GM12878 (cell line): ENCODE data around the gene BAIAP2L1. TPM values are rescaled to one million over a fixed set of nuclear protein-coding genes. Genes with fewer than 3 reads are reported as not detected.

Experiments used
- ATAC-seq: fragments of 200-7000 bp; cut with Tn5 transposase; 3 replicates; pipeline ENCODE4 v1.9.1; 2020; ENCODE audit warnings: mild to moderate bottlenecking, moderate library complexity
- BruUV-seq: library from RNA; stranded (reverse); fragments of 400-500 nt; replicated peaks from 2 replicates; lab custom pipeline; 2021; lab: Mats Ljungman, UMichigan
- CTCF ChIA-PET: fragments of 300-600 bp; sonication (Branson Sonifier 250); formaldehyde crosslinking; extraction: SDS; loops from one replicate; lab custom pipeline; 2021; ENCODE audit warnings: inconsistent platforms; lab: Yijun Ruan, JAX
- POLR2A ChIA-PET: fragments of 350-600 bp; formaldehyde crosslinking; extraction: SDS; loops from one replicate; lab custom pipeline; 2021; ENCODE audit warnings: inconsistent platforms; lab: Charles Lee
- RAD21 ChIA-PET: fragments of 300-600 bp; sonication (Branson Sonifier 250); formaldehyde crosslinking; loops from one replicate; lab custom pipeline; 2023; ENCODE audit warnings: antibody characterized with exemption; ENCODE audit not compliant: unreplicated experiment; lab: Charles Lee
- SMC1A ChIA-PET: fragments of 300-600 bp; sonication (Branson Sonifier 250); formaldehyde crosslinking; loops from one replicate; lab custom pipeline; 2023; ENCODE audit not compliant: unreplicated experiment, uncharacterized antibody; lab: Charles Lee
- DNase-seq: peaks from one replicate; pipeline ENCODE4 v3.0.0-alpha.2; 2011; ENCODE audit warnings: low read depth, low spot score
- FAIRE-seq: peaks from 3 replicates; lab custom pipeline; 2011; peaks lifted over from hg19 to GRCh38; lab: Jason Lieb, UNC
- H2AFZ ChIP-seq: 2 replicates; pipeline ENCODE4 v1.6.0; 2011; ENCODE audit warnings: low read depth, low read length, control low read depth; ENCODE audit not compliant: control insufficient read depth
- H3K27ac ChIP-seq: 2 replicates; pipeline ENCODE4 v1.5.1; 2011; ENCODE audit warnings: control low read depth; ENCODE audit not compliant: control insufficient read depth, insufficient read depth
- H3K27me3 ChIP-seq, 2 experiments: replicated peaks in 1 of 2; 2 replicates each; pipeline versions ENCODE4 v1.6.0 to v1.6.1; 2011; ENCODE audit warnings: low read length in 1 of 2; ENCODE audit not compliant: control insufficient read depth in 2 of 2, insufficient read depth in 2 of 2
- H3K36me3 ChIP-seq, 2 experiments: 2 replicates each; pipeline ENCODE4 v1.5.1; 2011; ENCODE audit warnings: low read length in 1 of 2; ENCODE audit not compliant: control insufficient read depth in 2 of 2, insufficient read depth in 2 of 2
- H3K4me1 ChIP-seq: 2 replicates; pipeline ENCODE4 v1.6.1; 2011; ENCODE audit warnings: mild to moderate bottlenecking, low read length, moderate library complexity, mixed read lengths; ENCODE audit not compliant: control insufficient read depth, insufficient read depth
- H3K4me2 ChIP-seq: 2 replicates; pipeline ENCODE4 v1.6.0; 2011; ENCODE audit warnings: control low read depth; ENCODE audit not compliant: control insufficient read depth, insufficient read depth
- H3K4me3 ChIP-seq: fragments of 200-600 bp; sonication (generic); 2 replicates; pipeline ENCODE4 v1.5.1; 2016
- H3K79me2 ChIP-seq: 2 replicates; pipeline ENCODE4 v1.6.0; 2011; ENCODE audit warnings: low read length; ENCODE audit not compliant: control insufficient read depth, insufficient read depth
- H3K9ac ChIP-seq: 2 replicates; pipeline ENCODE4 v1.8.0; 2011; ENCODE audit warnings: low read length, control low read depth, mixed read lengths; ENCODE audit not compliant: control insufficient read depth, insufficient read depth
- H3K9me3 ChIP-seq: replicated peaks from 3 replicates; pipeline ENCODE4 v1.5.1; 2011; ENCODE audit warnings: mild to moderate bottlenecking, low read length; ENCODE audit not compliant: control insufficient read depth, insufficient read depth
- H4K20me1 ChIP-seq: 2 replicates; pipeline ENCODE4 v1.6.0; 2011; ENCODE audit not compliant: control insufficient read depth, insufficient read depth
- BACH1 ChIP-seq: fragments of 450-650 bp; IDR thresholded peaks from 2 replicates; pipeline ENCODE4 v1.6.1; 2017; ENCODE audit warnings: mild to moderate bottlenecking, borderline replicate concordance
- CBFB ChIP-seq: IDR thresholded peaks from 2 replicates; pipeline ENCODE4 v1.6.1; 2016; ENCODE audit warnings: antibody characterized with exemption, low read depth
- E2F8 ChIP-seq: fragments of 450-650 bp; IDR thresholded peaks from 2 replicates; pipeline ENCODE4 v1.6.1; 2018; ENCODE audit warnings: mild to moderate bottlenecking, low read depth, moderate library complexity; ENCODE audit not compliant: partially characterized antibody
- EGR1 ChIP-seq, 2 experiments: IDR thresholded peaks; 1 replicate in 1 of 2; 2 replicates in 1 of 2; pipeline ENCODE4 v1.6.1; 2011 to 2012; ENCODE audit warnings: low read depth in 2 of 2, low read length in 2 of 2, borderline replicate concordance in 1 of 2, mild to moderate bottlenecking in 1 of 2, moderate library complexity in 1 of 2
- HCFC1 ChIP-seq: fragments of 150-350 bp; IDR thresholded peaks from 2 replicates; pipeline ENCODE4 v1.6.1; 2014; ENCODE audit warnings: low read length
- IKZF2 ChIP-seq, 2 experiments: fragments of 450-650 bp; IDR thresholded peaks; 2 replicates each; pipeline ENCODE4 v1.6.1; 2017; ENCODE audit warnings: mild to moderate bottlenecking in 2 of 2, moderate library complexity in 2 of 2
- JUND ChIP-seq: IDR thresholded peaks from 2 replicates; pipeline ENCODE4 v1.6.1; 2012; ENCODE audit warnings: low read depth, mild to moderate bottlenecking, low read length, improper control_type of control experiment, moderate library complexity
- MTA3 ChIP-seq: IDR thresholded peaks from 2 replicates; pipeline ENCODE4 v1.6.1; 2012; ENCODE audit warnings: low read length, inconsistent platforms, borderline replicate concordance
- NR2C1 ChIP-seq: fragments of 450-650 bp; IDR thresholded peaks from 2 replicates; pipeline ENCODE4 v1.6.1; 2017; ENCODE audit warnings: antibody characterized with exemption, mild to moderate bottlenecking, moderate library complexity
- NR2C2 ChIP-seq: IDR thresholded peaks from 2 replicates; pipeline ENCODE4 v1.6.1; 2011; ENCODE audit warnings: borderline replicate concordance, low read depth; ENCODE audit not compliant: control insufficient read depth, insufficient read length
- RAD21 ChIP-seq: IDR thresholded peaks from 2 replicates; pipeline ENCODE4 v1.6.1; 2011; ENCODE audit warnings: mild to moderate bottlenecking, low read depth, low read length, moderate library complexity; ENCODE audit not compliant: insufficient read depth
- SP1 ChIP-seq: IDR thresholded peaks from one replicate; pipeline ENCODE4 v1.6.1; 2011; ENCODE audit warnings: low read depth, low read length
- TARDBP ChIP-seq: IDR thresholded peaks from 2 replicates; pipeline ENCODE4 v1.6.1; 2016; ENCODE audit warnings: borderline replicate concordance
- TBL1XR1 ChIP-seq: IDR thresholded peaks from 2 replicates; pipeline ENCODE4 v1.6.1; 2012; ENCODE audit warnings: low read depth, low read length, improper control_type of control experiment
- ZNF217 ChIP-seq: fragments of 450-650 bp; IDR thresholded peaks from 2 replicates; pipeline ENCODE4 v1.6.1; 2017; ENCODE audit warnings: antibody characterized with exemption, mild to moderate bottlenecking
- ZSCAN29 ChIP-seq: fragments of 450-650 bp; IDR thresholded peaks from 2 replicates; pipeline ENCODE4 v1.6.1; 2017; ENCODE audit warnings: mild to moderate bottlenecking, moderate library complexity
- WGBS: methylation state at CpG from one replicate; pipeline ENCODE4 v1.1.6; 2016; ENCODE audit warnings: low lambda C conversion rate; ENCODE audit not compliant: insufficient replicate concordance, insufficient coverage; ENCODE audit errors: missing lambda C conversion rate; 5-methylcytosine and 5-hydroxymethylcytosine counted together
- in situ Hi-C: fragments of 300-500 bp; cut with MboI; formaldehyde crosslinking; loops from 9 replicates; pipeline ENCODE4 v1.14.3; 2018; ENCODE audit warnings: mixed read lengths
- intact Hi-C: fragments of 100-400 bp; cut with micrococcal nuclease; formaldehyde crosslinking; loops from one replicate; pipeline ENCODE4 v1.14.2; 2022; ENCODE audit not compliant: unreplicated experiment
- polyA plus RNA-seq, 11 experiments: library from polyadenylated mRNA; depleted of rRNA in 4 of 11; unstranded in 6 of 11; stranded (reverse) in 5 of 11; fragments of >200 nt; fragmentation: Nextera tagmentation in 4 of 11; fragmentation: Illumina TruSeq in 1 of 11; extraction: Ambion mirVana in 4 of 11; extraction: Trizol in 1 of 11; gene quantifications; 1 replicate in 1 of 11; 2 replicates in 10 of 11; pipeline versions ENCODE4 v1.2.1 to v1.2.3, GENCODE V29; 2011 to 2016; ENCODE audit warnings: inconsistent platforms in 2 of 11, missing spikeins in 2 of 11, low read depth in 1 of 11
- total RNA-seq, 4 experiments: library from RNA; depleted of rRNA in 3 of 4; stranded (reverse); fragments of >200 nt in 3 of 4; fragmentation: Illumina TruSeq in 1 of 4; extraction: Trizol in 1 of 4; gene quantifications; 2 replicates each; pipeline versions ENCODE4 v1.2.1 to v1.2.3, GENCODE V29; 2013 to 2021
- TF ChIP-seq, protein P1 (sequence below): fragments of 450-650 bp; IDR thresholded peaks from 2 replicates; pipeline ENCODE4 v1.6.1; 2017; ENCODE audit warnings: mild to moderate bottlenecking, low read depth, inconsistent platforms; ENCODE audit not compliant: poor library complexity, severe bottlenecking

BAIAP2L1 gene
- total and polyA plus RNA-seq, 10 of the 15 experiments (the other 5 are each of a cell fraction or from before 2014, with no cell fraction given), result 8.9 to 60.2 (median 35.7) TPM

- FAIRE-seq, result no peak
- in situ Hi-C loops, result no loop called here
- Histone ChIP-seq H4K20me1 (no peaks in the 10 kb centered on the region), H3K9ac (no peak overlapping the region), H3K27me3 (no peaks in the 10 kb centered on the region), H3K4me1 (no peaks in the 10 kb centered on the region), H2AFZ (no peak overlapping the region), H3K4me3 (no peak overlapping the region), H3K9me3 (no peaks in the 10 kb centered on the region; the same call in 1 of the 3 replicates), H3K4me2 (no peak overlapping the region), H3K79me2 (peaks cover 11% of the 10 kb centered on the region), H3K36me3 (no peaks in the 10 kb centered on the region; a peak in 1 of 4 replicates), H3K27ac (no peak overlapping the region)
- DNase-seq, result no peak
- no TSS peak for BruUV-seq
- POLR2A ChIA-PET, result no interaction called here
- intact Hi-C loops, result no loop called here
- ATAC-seq, result no peak
- WGBS, result 89% methylated on average over 5 of the region's 7 CpGs
- CTCF ChIA-PET, result interaction anchor here (0.7 to 1.3 kb wide), 2 partner anchors 16 to 29 kb away, joined by 3 read pairs; no protein-coding TSS in a partner anchor
- RAD21 ChIA-PET, result no interaction called here
- TF ChIP-seq TARDBP (no peak), E2F8 (no peak), EGR1 (IDR thresholded peaks at IDR 0.05; ENCODE audit: borderline replicate concordance in 1 of 2, low read depth in 2 of 2, low read length in 2 of 2) (no peak), JUND (no peak), NR2C1 (no peak), HCFC1 (no peak), CBFB (no peak), ZNF217 (no peak), NR2C2 (no peak), RAD21 (no peak), ZSCAN29 (no peak), TBL1XR1 (no peak), SP1 (no peak), BACH1 (no peak), MTA3 (no peak), IKZF2 (IDR thresholded peaks at IDR 0.05) (no peak)
- TF ChIP-seq, protein P1, sequence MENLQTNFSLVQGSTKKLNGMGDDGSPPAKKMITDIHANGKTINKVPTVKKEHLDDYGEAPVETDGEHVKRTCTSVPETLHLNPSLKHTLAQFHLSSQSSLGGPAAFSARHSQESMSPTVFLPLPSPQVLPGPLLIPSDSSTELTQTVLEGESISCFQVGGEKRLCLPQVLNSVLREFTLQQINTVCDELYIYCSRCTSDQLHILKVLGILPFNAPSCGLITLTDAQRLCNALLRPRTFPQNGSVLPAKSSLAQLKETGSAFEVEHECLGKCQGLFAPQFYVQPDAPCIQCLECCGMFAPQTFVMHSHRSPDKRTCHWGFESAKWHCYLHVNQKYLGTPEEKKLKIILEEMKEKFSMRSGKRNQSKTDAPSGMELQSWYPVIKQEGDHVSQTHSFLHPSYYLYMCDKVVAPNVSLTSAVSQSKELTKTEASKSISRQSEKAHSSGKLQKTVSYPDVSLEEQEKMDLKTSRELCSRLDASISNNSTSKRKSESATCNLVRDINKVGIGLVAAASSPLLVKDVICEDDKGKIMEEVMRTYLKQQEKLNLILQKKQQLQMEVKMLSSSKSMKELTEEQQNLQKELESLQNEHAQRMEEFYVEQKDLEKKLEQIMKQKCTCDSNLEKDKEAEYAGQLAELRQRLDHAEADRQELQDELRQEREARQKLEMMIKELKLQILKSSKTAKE, result no peak
- SMC1A ChIA-PET, result no interaction called here
These were observed 25.2 kb downstream of the BAIAP2L1 start for GRCh38 chr7:98375664-98376063.
